Measurements from ENCODE around the gene PGAM2. TPM values are rescaled to one million over a fixed set of nuclear protein-coding genes. Genes with fewer than 3 reads are reported as not detected.

Gene PGAM2
- total RNA-seq, 1 experiment from 2014 or later = 0.27 TPM

DNA sequence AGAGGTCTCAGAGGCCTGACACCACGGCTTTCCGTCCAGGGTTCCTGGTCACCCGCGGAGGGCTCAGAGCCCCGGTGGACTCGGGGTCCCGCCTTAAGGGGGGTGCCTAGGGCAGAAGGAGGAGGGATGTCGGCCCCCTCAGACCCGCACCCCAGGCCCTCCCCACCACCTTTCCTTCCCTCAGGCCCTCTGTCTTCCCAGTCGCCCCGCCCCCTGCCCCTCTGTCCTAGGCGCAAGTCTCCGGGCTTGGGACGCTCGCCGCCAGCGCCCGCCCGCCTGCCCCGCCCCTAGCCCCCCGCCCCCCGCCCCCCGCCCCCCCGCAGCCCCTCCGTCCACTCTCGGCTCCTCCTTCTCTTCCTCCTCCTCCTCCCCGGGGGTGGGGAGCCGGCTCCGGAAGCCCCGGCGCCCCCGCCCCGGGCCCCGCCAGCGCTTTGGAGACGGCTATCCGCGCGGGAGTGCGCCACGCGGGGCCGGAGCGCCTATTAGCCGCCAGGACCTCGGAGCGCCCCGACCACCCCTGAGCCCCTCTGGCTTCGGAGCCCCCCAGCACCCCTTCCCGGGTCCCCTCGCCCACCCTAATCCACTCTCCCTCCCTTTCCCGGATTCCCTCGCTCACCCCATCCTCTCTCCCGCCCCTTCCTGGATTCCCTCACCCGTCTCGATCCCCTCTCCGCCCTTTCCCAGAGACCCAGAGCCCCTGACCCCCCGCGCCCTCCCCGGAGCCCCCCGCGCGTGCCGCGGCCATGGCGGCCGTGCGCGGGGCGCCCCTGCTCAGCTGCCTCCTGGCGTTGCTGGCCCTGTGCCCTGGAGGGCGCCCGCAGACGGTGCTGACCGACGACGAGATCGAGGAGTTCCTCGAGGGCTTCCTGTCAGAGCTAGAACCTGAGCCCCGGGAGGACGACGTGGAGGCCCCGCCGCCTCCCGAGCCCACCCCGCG is 38.8 kb upstream of the PGAM2 start, which contains the start of gene AEBP1:
TSS of gene AEBP1 (plus strand) at position 423 of the 937 bp plus-strand sequence. CDS start at position 744, 321 bp downstream.
- no peak within 1 kb of the TSS for H3K9ac ChIP-seq (ENCODE audit: low read length)
- peaks cover 0 to 6% of the 10 kb centered on the region in 2 experiments; a peak in 2 of 4 replicates for H3K4me1 ChIP-seq (ENCODE audit: control insufficient read depth in 1 of 2, insufficient read depth in 2 of 2, low read length in 2 of 2)
- TF ChIP-seq CBX3 (IDR thresholded peaks at IDR 0.05; ENCODE audit: low read depth) (no peak), TCF7L2 (IDR thresholded peaks at IDR 0.05; ENCODE audit: borderline replicate concordance, extremely low read depth, insufficient read depth, insufficient read length) (no peak), ZBTB33 (IDR thresholded peaks at IDR 0.05; ENCODE audit: extremely low read depth, insufficient replicate concordance, low read length) (no peak), ZFX (IDR thresholded peaks at IDR 0.05) (no peak), SRF (IDR thresholded peaks at IDR 0.05; ENCODE audit: low read depth) (no peak), ELF1 (IDR thresholded peaks at IDR 0.05; ENCODE audit: borderline replicate concordance, low read depth) (no peak), EGR1 (IDR thresholded peaks at IDR 0.05; ENCODE audit: low read depth) (no peak), YY1 (IDR thresholded peaks at IDR 0.05; ENCODE audit: extremely low read depth, insufficient replicate concordance, low read depth, low read length) (no peak), EZH2phosphoT487 (IDR thresholded peaks at IDR 0.05; ENCODE audit: borderline replicate concordance) (no peak), RAD21 (IDR thresholded peaks at IDR 0.05; ENCODE audit: low read depth) (no peak), POLR2AphosphoS5 (IDR thresholded peaks at IDR 0.05; ENCODE audit: low read depth, low read length) (no peak), CTCF (IDR thresholded peaks at IDR 0.05 in 2 of 3, conservative IDR thresholded peaks at IDR 0.05 in 1 of 3; ENCODE audit: borderline replicate concordance in 1 of 3, insufficient read depth in 1 of 3, low read depth in 2 of 3, low read length in 2 of 3) (no peak)
- no peaks in the 10 kb centered on the region for H3K27me3 ChIP-seq (ENCODE audit: insufficient read depth, low read length)
- no peak within 1 kb of the TSS for H2AFZ ChIP-seq (ENCODE audit: low read depth, low read length, poor library complexity, severe bottlenecking)
- H3K9me2 ChIP-seq (ENCODE audit: insufficient read depth) = no peaks in the 10 kb centered on the region
- H3K79me2 ChIP-seq (ENCODE audit: insufficient read depth, low read length) = no peaks in the 10 kb centered on the region
- CTCF ChIA-PET = no interaction called here
- no peak within 1 kb of the TSS for H3K4me3 ChIP-seq (replicated peaks in 1 of 2; ENCODE audit: low read depth in 1 of 2, low read length in 2 of 2)
- H4K20me1 ChIP-seq (ENCODE audit: insufficient read depth) = no peaks in the 10 kb centered on the region
- H3K9me3 ChIP-seq (ENCODE audit: control insufficient read depth in 1 of 2, insufficient read depth in 1 of 2, low read depth in 1 of 2, low read length in 2 of 2) = no peaks in the 10 kb centered on the region
- no peaks in the 10 kb centered on the region for H3K36me3 ChIP-seq (ENCODE audit: control insufficient read depth in 1 of 2, insufficient read depth in 2 of 2, low read length in 2 of 2)
- no peak within 1 kb of the TSS for H3K4me2 ChIP-seq (ENCODE audit: low read length)
- RAD21 ChIA-PET (ENCODE audit: low non-redundant PET in 1 of 2, low total read pairs in 2 of 2, uncharacterized antibody in 2 of 2, unreplicated experiment in 2 of 2) = no interaction called here
- POLR2A ChIA-PET = no interaction called here
- no TSS peak for BruUV-seq (replicated peaks)
- ATAC-seq = no peak
- no peak within 1 kb of the TSS for H3K27ac ChIP-seq (ENCODE audit: low read depth, low read length)
- intact Hi-C loops (cut with micrococcal nuclease) = no loop called here
- no peak for DNase-seq (ENCODE audit: low read depth, low spot score)

Data from HCT116 (cell line).